Psoas muscle (tissue), 8 donors: Measurements from ENCODE around the gene PTPRK. TPM values are rescaled to one million over a fixed set of nuclear protein-coding genes. Genes with fewer than 3 reads are reported as not detected.
"Not testable (repeated sequence)": the region's sequence is repeated elsewhere in the genome, so short reads cannot be mapped to it uniquely, and the experiment has no call there.

Source experiments
- ATAC-seq, 4 donors: fragments of 200-7000 bp; cut with Tn5 transposase; one replicate each; pipeline ENCODE4 v1.9.1; 2020; ENCODE audit warnings: moderate library complexity in 3 of 4, mild to moderate bottlenecking in 2 of 4
- DNase-seq, 2 donors: peaks; one replicate each; pipeline ENCODE4 v3.0.0-alpha.2; 2020
- H3K27ac ChIP-seq: fragments of 200-600 bp; one replicate; pipeline ENCODE4 v1.8.0; 2022
- H3K27me3 ChIP-seq, 3 donors: fragments of 200-600 bp in 1 of 3; one replicate each; pipeline versions ENCODE4 v1.6.1 to v1.8.0; 2013 to 2022; ENCODE audit warnings: low read length in 2 of 3, mild to moderate bottlenecking in 2 of 3, moderate library complexity in 1 of 3; ENCODE audit not compliant: insufficient read depth in 3 of 3
- H3K36me3 ChIP-seq, 2 donors: fragments of 200-600 bp in 1 of 2; one replicate each; pipeline versions ENCODE4 v1.6.1 to v1.8.0; 2013 to 2022; ENCODE audit warnings: low read depth in 1 of 2, mild to moderate bottlenecking in 1 of 2, moderate library complexity in 1 of 2; ENCODE audit not compliant: insufficient read depth in 1 of 2
- H3K4me1 ChIP-seq: fragments of 200-600 bp; one replicate; pipeline ENCODE4 v1.8.0; 2022
- H3K4me3 ChIP-seq: fragments of 200-600 bp; one replicate; pipeline ENCODE4 v1.8.0; 2022; ENCODE audit warnings: mild to moderate bottlenecking
- H3K9me3 ChIP-seq: fragments of 200-600 bp; one replicate; pipeline ENCODE4 v1.8.0; 2022
- WGBS, 3 donors: extraction: QIAGEN DNeasy Blood & Tissue Kit; methylation state at CpG; one replicate each; pipeline versions ENCODE4 v1.1.6 to v1.1.7; 2013; 5-methylcytosine and 5-hydroxymethylcytosine counted together
- intact Hi-C, 2 donors: fragments of 100-400 bp; cut with DNase I; formaldehyde crosslinking; loops; one replicate each; pipeline versions ENCODE4 v1.11.0 to v1.14.2; 2022
- polyA plus RNA-seq, 3 donors: library from polyadenylated mRNA; stranded (reverse); fragments of 200-250 nt; gene quantifications; one replicate each; pipeline ENCODE4 v1.2.3, GENCODE V29; 2013
- total RNA-seq, 4 donors: library from RNA; stranded (reverse); fragmentation: NEBNext Ultra II Directional in 2 of 4; extraction: Animal tissue kit (Norgen Biotek cat#: 25700) in 2 of 4; gene quantifications; one replicate each; pipeline versions ENCODE4 v1.2.1 to v1.2.4, GENCODE V29; 2021 to 2023
- TF ChIP-seq, protein P1 (sequence below): fragments of 200-600 bp; IDR thresholded peaks from one replicate; pipeline ENCODE4 v1.8.0; 2022; ENCODE audit warnings: antibody characterized with exemption
- donor health status: healthy with polysubstance abuse.
- donor health status: DM: no; HTN: no; CAD: no; lungs with moderate emphysema.
- donor health status: Bipolar disorder and iron deficiency.
- donor health status: healthy.
- donor health status: DM: yes; HTN: yes; CAD: no.
- donor health status: DM: no; HTN: no; CAD: no.
- donor health status: DM: no; HTN: no; CAD: no.
- donor health status: DM: yes; HTN: yes; CAD: no.

Gene PTPRK
- total and polyA plus RNA-seq, 7 donors = 3.2 to 10.6 (median 9.1) TPM

DNA sequence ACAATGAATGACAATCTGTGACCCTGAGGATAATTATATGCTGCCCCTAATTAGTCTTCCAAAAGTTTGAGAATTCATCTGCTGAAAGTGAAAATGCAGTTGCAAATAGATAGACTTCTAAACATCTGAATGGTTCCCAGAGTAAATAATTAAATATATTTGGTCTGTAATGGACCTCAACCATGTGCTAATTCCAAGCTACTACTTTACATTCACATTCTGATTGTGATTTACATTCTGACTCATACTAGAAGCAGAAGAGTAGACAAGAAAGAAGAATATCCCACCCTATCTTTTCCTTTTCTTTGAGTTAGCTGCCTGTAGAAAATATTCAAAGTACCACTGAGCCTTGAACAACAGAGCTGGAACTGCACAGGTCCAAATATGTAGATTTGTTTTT lies 80.8 kb downstream of the PTPRK start:
- intact Hi-C loops = no loop called here
- DNase-seq = no peak
- H3K9me3 ChIP-seq = no peaks in the 10 kb centered on the region
- TF ChIP-seq, protein P1, sequence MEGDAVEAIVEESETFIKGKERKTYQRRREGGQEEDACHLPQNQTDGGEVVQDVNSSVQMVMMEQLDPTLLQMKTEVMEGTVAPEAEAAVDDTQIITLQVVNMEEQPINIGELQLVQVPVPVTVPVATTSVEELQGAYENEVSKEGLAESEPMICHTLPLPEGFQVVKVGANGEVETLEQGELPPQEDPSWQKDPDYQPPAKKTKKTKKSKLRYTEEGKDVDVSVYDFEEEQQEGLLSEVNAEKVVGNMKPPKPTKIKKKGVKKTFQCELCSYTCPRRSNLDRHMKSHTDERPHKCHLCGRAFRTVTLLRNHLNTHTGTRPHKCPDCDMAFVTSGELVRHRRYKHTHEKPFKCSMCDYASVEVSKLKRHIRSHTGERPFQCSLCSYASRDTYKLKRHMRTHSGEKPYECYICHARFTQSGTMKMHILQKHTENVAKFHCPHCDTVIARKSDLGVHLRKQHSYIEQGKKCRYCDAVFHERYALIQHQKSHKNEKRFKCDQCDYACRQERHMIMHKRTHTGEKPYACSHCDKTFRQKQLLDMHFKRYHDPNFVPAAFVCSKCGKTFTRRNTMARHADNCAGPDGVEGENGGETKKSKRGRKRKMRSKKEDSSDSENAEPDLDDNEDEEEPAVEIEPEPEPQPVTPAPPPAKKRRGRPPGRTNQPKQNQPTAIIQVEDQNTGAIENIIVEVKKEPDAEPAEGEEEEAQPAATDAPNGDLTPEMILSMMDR = no peak
- H3K27me3 ChIP-seq = no peaks in the 10 kb centered on the region
- no peak for ATAC-seq
- no peaks in the 10 kb centered on the region for H3K4me1 ChIP-seq
- H3K4me3 ChIP-seq = no peak overlapping the region
- no peak overlapping the region for H3K27ac ChIP-seq
- H3K36me3 ChIP-seq = no peaks in the 10 kb centered on the region

DNA sequence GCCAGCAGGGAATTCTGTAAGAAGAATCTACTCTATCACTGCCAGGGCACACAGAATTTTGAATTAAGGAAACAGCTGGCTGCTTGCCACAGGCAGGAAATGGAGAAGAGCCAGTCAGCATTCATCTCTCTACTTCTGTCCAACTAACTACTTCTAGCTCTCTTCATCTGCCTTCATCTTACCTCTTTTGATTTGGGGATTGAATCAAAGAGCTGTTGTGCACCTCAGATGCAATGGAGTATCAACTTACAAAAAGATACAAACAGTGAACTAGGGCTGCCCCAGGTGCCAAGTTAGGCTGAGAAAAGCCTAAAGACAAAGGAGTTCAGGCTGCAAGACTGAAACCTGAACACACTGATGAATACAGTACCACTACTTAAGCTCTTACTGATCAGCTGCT lies 82.0 kb downstream of the PTPRK start:
- H3K27ac ChIP-seq = no peak overlapping the region
- H3K4me1 ChIP-seq = peaks cover 2% of the 10 kb centered on the region
- H3K36me3 ChIP-seq = no peaks in the 10 kb centered on the region
- H3K4me3 ChIP-seq = no peak overlapping the region
- no peaks in the 10 kb centered on the region for H3K27me3 ChIP-seq
- intact Hi-C loops = no loop called here
- ATAC-seq = peak in 1 of 4 donors; percentile 30
- TF ChIP-seq, protein P1 = no peak
- no peak for DNase-seq
- no peaks in the 10 kb centered on the region for H3K9me3 ChIP-seq

DNA sequence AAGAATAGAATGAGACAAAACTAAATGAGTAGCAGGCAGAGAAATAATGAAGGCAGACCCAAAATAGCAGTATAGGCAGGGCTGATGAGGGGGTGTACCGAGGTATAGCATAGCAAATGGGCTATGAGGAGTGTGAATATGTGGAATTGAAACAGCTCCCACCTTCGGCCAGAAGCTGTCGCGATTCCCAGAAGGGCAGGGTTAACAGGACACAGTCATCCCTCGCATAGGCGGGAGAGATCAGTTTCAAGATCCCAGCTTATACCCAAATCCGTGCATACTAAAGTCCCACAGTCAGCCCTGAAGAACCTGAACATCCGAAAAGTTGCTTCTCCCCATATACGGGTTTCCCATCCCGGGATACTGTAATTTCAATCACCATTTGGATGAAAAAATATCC lies 82.7 kb downstream of the PTPRK start:
- intact Hi-C loops = no loop called here
- Histone ChIP-seq H3K4me1 (peaks cover 2% of the 10 kb centered on the region), H3K27me3 (no peaks in the 10 kb centered on the region), H3K4me3 (no peak overlapping the region), H3K36me3 (no peaks in the 10 kb centered on the region), H3K27ac (no peak overlapping the region), H3K9me3 (no peaks in the 10 kb centered on the region)
- DNase-seq = no peak
- TF ChIP-seq, protein P1 = no peak
- WGBS, 3 donors = 94 to 97% (median 95%) methylated on average over 10 of the region's 10 CpGs
- no peak for ATAC-seq

DNA sequence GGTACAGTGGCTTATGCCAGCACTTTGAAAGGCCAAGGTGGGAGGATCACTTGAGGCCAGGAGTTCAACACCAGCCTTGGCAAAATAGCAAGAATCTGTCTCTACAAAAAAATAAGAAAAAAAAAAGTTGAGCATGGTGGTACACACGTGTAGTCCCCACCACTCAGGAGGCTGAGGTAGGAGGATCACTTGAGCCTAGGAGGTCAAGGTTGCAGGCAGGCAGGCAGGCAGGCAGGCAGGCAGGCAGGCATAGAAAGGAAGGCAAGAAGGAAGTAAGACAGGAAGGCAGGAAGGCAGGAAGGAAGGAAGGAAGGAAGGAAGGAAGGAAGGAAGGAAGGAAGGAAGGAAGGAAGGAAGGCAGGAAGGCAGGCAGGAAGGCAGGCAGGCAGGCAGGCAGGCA lies 85.6 kb downstream of the PTPRK start:
- H3K27ac ChIP-seq, H3K9me3 ChIP-seq, H3K4me3 ChIP-seq, H3K36me3 ChIP-seq, intact Hi-C loops, H3K27me3 ChIP-seq, DNase-seq, ATAC-seq, H3K4me1 ChIP-seq: not testable (repeated sequence)
- 49 to 69% (median 56%) methylated on average over 1 of the region's 1 CpG for WGBS, 3 donors

DNA sequence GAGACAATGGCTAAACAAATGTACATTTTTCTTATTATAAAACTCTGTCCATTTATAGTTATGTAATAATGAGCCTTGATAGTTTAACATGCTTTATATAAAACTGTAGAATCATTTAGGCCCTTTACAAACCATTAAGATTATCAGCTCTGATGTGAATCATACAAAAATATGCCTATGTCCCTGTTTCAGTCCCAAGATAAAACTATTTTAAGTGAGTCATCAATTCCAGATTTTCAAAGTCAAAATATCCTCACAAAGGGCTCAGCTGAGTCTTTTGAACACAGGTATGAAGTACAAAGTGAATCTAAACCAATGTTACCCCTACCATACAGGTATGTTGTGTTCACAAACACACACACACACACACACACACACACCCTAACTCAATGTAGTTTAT lies 88.0 kb downstream of the PTPRK start:
- no peak for ATAC-seq
- intact Hi-C loops = no loop called here
- TF ChIP-seq, protein P1 = no peak

More for the DNA sequence above, 88.0 kb downstream of the PTPRK start:
- no peak for DNase-seq
- Histone ChIP-seq H3K36me3 (no peaks in the 10 kb centered on the region), H3K27me3 (no peaks in the 10 kb centered on the region), H3K9me3 (no peaks in the 10 kb centered on the region), H3K4me3 (no peak overlapping the region), H3K4me1 (peaks cover 2% of the 10 kb centered on the region), H3K27ac (no peak overlapping the region)
